Nephron (organoid): ENCODE measurements around the gene POPDC3.

Experiments
- H3K27ac Mint-ChIP-seq, 3 experiments: 2 replicates each; pipeline ENCODE4 v1.8.0; 2020; ENCODE audit warnings: mixed read lengths in 3 of 3, mild to moderate bottlenecking in 2 of 3, moderate library complexity in 1 of 3
- H3K27me3 Mint-ChIP-seq: 2 replicates; pipeline ENCODE4 v1.8.0; 2021; ENCODE audit warnings: low read depth, mild to moderate bottlenecking, moderate library complexity, mixed read lengths
- H3K36me3 Mint-ChIP-seq: 2 replicates; pipeline ENCODE4 v1.8.0; 2020; ENCODE audit warnings: low read depth, mixed read lengths
- H3K4me1 Mint-ChIP-seq: 2 replicates; pipeline ENCODE4 v1.8.0; 2020; ENCODE audit warnings: mixed read lengths
- H3K4me3 Mint-ChIP-seq, 3 experiments: 2 replicates each; pipeline ENCODE4 v1.8.0; 2020; ENCODE audit warnings: mild to moderate bottlenecking in 3 of 3, mixed read lengths in 3 of 3, moderate library complexity in 2 of 3
- H3K9me3 Mint-ChIP-seq: 2 replicates; pipeline ENCODE4 v1.8.0; 2020; ENCODE audit warnings: mixed read lengths
- CTCF ChIP-seq, 3 experiments: fragments of 200-600 bp; sonication (generic); IDR thresholded peaks; one replicate each; pipeline ENCODE4 v1.5.0; 2021; ENCODE audit warnings: antibody characterized with exemption in 3 of 3; ENCODE audit not compliant: unreplicated experiment in 3 of 3

The POPDC3 gene

GRCh38 chr6:105109955-105110895 is 69.6 kb downstream of the POPDC3 start:
- Mint-ChIP-seq H3K27me3 (no peaks in the 10 kb centered on the region), H3K9me3 (no peaks in the 10 kb centered on the region), H3K27ac (no peak overlapping the region), H3K36me3 (no peaks in the 10 kb centered on the region), H3K4me3 (no peak overlapping the region), H3K4me1 (peaks cover 5% of the 10 kb centered on the region)
- TF ChIP-seq CTCF (IDR thresholded peaks at IDR 0.05; ENCODE audit: unreplicated experiment in 3 of 3): no peak

GRCh38 chr6:105108631-105109262 is 71.1 kb downstream of the POPDC3 start:
- Mint-ChIP-seq H3K4me3 (no peak overlapping the region), H3K36me3 (no peaks in the 10 kb centered on the region), H3K27ac (no peak overlapping the region), H3K27me3 (no peaks in the 10 kb centered on the region), H3K9me3 (no peaks in the 10 kb centered on the region), H3K4me1 (peaks cover 5% of the 10 kb centered on the region)
- TF ChIP-seq CTCF (IDR thresholded peaks at IDR 0.05; ENCODE audit: unreplicated experiment in 3 of 3): no peak
